Lower leg skin (tissue), 3 donors: ENCODE results near the gene ANO9.

Source experiments
- POLR2A ChIP-seq, 2 donors: fragments of 450-650 bp; IDR thresholded peaks; one replicate each; pipeline ENCODE4 v1.6.1; 2016 to 2017; ENCODE audit warnings: antibody characterized with exemption in 2 of 2, mild to moderate bottlenecking in 1 of 2, moderate library complexity in 1 of 2
- TF ChIP-seq, protein P1 (sequence below), 3 donors: fragments of 450-650 bp; IDR thresholded peaks; one replicate each; pipeline ENCODE4 v1.5.1; 2016; ENCODE audit warnings: antibody characterized with exemption in 3 of 3, mild to moderate bottlenecking in 3 of 3, moderate library complexity in 2 of 3

DNA sequence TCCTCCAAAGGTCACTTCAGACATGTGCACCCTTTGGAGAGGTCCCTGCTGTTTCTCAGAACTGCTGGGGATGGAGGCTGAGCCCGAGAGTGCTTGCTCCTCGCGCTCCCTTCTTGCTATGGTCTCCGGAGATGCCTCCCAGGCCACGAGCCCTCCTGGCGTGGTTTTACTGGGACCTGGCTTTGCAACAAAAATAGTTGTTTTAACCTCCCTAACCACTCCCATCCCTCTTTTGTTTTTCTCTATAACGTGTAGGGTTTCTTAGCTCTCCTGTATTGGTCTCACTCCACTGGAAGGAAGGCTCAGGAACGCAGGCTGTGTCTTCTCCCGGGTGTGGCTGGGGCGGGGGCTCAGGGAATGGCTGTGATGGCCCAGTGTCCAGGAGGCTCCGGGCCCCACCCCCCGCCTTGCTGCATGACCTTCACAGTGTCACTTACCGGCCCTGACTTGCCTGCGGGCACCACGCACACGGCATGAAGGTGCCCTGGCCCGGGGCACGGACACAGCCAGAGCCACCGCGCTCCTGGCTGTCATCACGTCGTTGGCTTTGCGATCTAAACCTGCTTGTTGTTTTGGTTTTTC lies 13.8 kb upstream of the ANO9 start:
- TF ChIP-seq, protein P1, sequence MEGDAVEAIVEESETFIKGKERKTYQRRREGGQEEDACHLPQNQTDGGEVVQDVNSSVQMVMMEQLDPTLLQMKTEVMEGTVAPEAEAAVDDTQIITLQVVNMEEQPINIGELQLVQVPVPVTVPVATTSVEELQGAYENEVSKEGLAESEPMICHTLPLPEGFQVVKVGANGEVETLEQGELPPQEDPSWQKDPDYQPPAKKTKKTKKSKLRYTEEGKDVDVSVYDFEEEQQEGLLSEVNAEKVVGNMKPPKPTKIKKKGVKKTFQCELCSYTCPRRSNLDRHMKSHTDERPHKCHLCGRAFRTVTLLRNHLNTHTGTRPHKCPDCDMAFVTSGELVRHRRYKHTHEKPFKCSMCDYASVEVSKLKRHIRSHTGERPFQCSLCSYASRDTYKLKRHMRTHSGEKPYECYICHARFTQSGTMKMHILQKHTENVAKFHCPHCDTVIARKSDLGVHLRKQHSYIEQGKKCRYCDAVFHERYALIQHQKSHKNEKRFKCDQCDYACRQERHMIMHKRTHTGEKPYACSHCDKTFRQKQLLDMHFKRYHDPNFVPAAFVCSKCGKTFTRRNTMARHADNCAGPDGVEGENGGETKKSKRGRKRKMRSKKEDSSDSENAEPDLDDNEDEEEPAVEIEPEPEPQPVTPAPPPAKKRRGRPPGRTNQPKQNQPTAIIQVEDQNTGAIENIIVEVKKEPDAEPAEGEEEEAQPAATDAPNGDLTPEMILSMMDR (IDR thresholded peaks at IDR 0.05), result no peak
- TF ChIP-seq POLR2A (IDR thresholded peaks at IDR 0.05), result no peak
